Common myeloid progenitor, CD34-positive (primary cell): ENCODE results near the gene SHPK.

Source experiments
- CTCF ChIA-PET: fragments of 350-600 bp; sonication (Branson Sonifier 250); formaldehyde crosslinking; loops from one replicate; lab custom pipeline; 2021; ENCODE audit warnings: antibody characterized with exemption; lab: Charles Lee
- POLR2A ChIA-PET: fragments of 350-600 bp; sonication (Branson Sonifier 250); formaldehyde crosslinking; loops from one replicate; lab custom pipeline; 2021; ENCODE audit warnings: antibody characterized with exemption; lab: Charles Lee
- DNase-seq, 3 donors: peaks; one replicate each; pipeline versions ENCODE4 v3.0.0 to v3.0.0-alpha.2; 2013
- H3K27ac ChIP-seq, 2 experiments: 1 replicate in 1 of 2; 2 replicates in 1 of 2; pipeline ENCODE4 v1.7.0; 2013; ENCODE audit warnings: inconsistent platforms in 2 of 2, low read length in 2 of 2, mild to moderate bottlenecking in 2 of 2, low read depth in 1 of 2, moderate library complexity in 1 of 2; ENCODE audit not compliant: severe bottlenecking in 2 of 2, insufficient read depth in 1 of 2, poor library complexity in 1 of 2
- H3K27me3 ChIP-seq, 5 experiments: replicated peaks in 2 of 5; 1 replicate in 3 of 5; 2 replicates in 2 of 5; pipeline versions ENCODE4 v1.6.1 to v1.7.0; 2013; ENCODE audit warnings: low read length in 4 of 5, mild to moderate bottlenecking in 2 of 5, moderate library complexity in 2 of 5, inconsistent platforms in 1 of 5; ENCODE audit not compliant: insufficient read depth in 5 of 5, control insufficient read depth in 4 of 5
- H3K36me3 ChIP-seq, 4 experiments: 1 replicate in 2 of 4; 2 replicates in 2 of 4; pipeline versions ENCODE4 v1.6.1 to v1.7.0; 2013; ENCODE audit warnings: low read length in 3 of 4, control low read depth in 1 of 4, mild to moderate bottlenecking in 1 of 4; ENCODE audit not compliant: control insufficient read depth in 4 of 4, insufficient read depth in 4 of 4
- H3K4me1 ChIP-seq, 4 experiments: 1 replicate in 3 of 4; 2 replicates in 1 of 4; pipeline versions ENCODE4 v1.6.1 to v1.7.1; 2013; ENCODE audit warnings: low read length in 3 of 4, mild to moderate bottlenecking in 3 of 4, control low read depth in 1 of 4, inconsistent platforms in 1 of 4, moderate library complexity in 1 of 4; ENCODE audit not compliant: control insufficient read depth in 4 of 4, insufficient read depth in 4 of 4; ENCODE audit errors: control extremely low read depth in 1 of 4
- H3K4me3 ChIP-seq, 7 experiments: 1 replicate in 4 of 7; 2 replicates in 3 of 7; pipeline versions ENCODE4 v1.5.1 to v1.7.0; 2013; ENCODE audit warnings: mild to moderate bottlenecking in 7 of 7, low read length in 6 of 7, moderate library complexity in 6 of 7, inconsistent platforms in 2 of 7, low read depth in 2 of 7, control low read depth in 1 of 7; ENCODE audit not compliant: insufficient read depth in 4 of 7, control insufficient read depth in 1 of 7; ENCODE audit errors: extremely low read depth in 1 of 7
- H3K9me3 ChIP-seq, 5 experiments: 1 replicate in 4 of 5; 2 replicates in 1 of 5; pipeline versions ENCODE4 v1.6.1 to v1.7.1; 2013; ENCODE audit warnings: low read length in 4 of 5, mild to moderate bottlenecking in 2 of 5, inconsistent platforms in 1 of 5, low read depth in 1 of 5, moderate library complexity in 1 of 5; ENCODE audit not compliant: control insufficient read depth in 4 of 5, insufficient read depth in 2 of 5; ENCODE audit errors: control extremely low read depth in 1 of 5
- WGBS: methylation state at CpG from one replicate; pipeline ENCODE4 v1.1.5; 2013; ENCODE audit not compliant: insufficient coverage; 5-methylcytosine and 5-hydroxymethylcytosine counted together

SHPK gene

DNA sequence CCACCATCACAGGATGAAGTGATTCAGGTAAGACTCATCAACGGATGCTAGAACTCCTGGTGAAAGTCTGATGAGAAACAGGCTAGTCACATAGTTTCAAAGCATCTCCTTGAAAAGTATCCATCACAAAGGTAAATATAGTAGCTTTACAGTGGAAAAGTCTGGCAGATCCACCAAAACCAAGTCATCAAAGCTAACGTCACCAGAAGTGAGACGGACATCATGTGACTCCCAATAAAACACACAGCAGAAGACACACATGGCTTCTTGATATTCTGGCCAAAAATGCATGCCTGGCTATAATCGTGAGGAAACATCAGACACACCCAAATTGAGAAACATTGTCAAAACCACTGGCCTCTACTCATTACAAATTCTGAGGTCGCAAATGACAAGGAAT lies 60.5 kb downstream of the SHPK start:
- no peak for DNase-seq
- H3K36me3 ChIP-seq, result peaks cover 4 to 26% (median 12%) of the 10 kb centered on the region in 4 experiments
- H3K4me3 ChIP-seq, result no peak overlapping the region
- no peaks in the 10 kb centered on the region for H3K4me1 ChIP-seq
- no peaks in the 10 kb centered on the region for H3K9me3 ChIP-seq
- WGBS, result 100% methylated on average over 2 of the region's 5 CpGs
- POLR2A ChIA-PET, result interaction anchor here (1.0 kb wide), 1 partner anchor 11 kb away, joined by 3 read pairs; no protein-coding TSS in a partner anchor
- H3K27ac ChIP-seq, result no peak overlapping the region
- CTCF ChIA-PET, result no interaction called here
- H3K27me3 ChIP-seq, result no peaks in the 10 kb centered on the region

DNA sequence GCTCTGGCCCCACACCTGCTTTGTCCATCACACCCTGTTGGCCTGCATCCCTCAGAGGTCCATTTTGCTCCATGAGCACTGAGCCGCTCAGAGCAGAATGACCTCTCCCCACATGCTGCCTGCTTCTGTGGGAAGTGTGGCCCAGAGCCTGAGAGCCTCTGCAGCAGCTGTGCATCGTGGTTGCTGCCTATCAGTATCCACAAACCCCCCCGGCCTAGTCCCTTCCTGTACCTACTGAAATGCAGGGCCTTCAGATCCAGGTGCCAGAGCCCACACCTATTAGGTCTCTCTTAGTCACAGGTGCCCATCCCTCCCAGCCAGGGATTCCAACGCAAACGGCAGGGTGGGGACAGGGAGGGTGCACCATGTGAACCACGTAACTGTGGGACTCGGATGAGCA lies 61.8 kb downstream of the SHPK start:
- Histone ChIP-seq H3K4me1 (no peaks in the 10 kb centered on the region), H3K27ac (no peak overlapping the region), H3K27me3 (no peaks in the 10 kb centered on the region), H3K36me3 (peaks cover 4 to 20% (median 10%) of the 10 kb centered on the region in 4 experiments), H3K9me3 (no peaks in the 10 kb centered on the region), H3K4me3 (no peak overlapping the region)
- WGBS, result 96% methylated on average over 6 of the region's 7 CpGs
- ChIA-PET POLR2A (no interaction called here), CTCF (no interaction called here)
- no peak for DNase-seq

DNA sequence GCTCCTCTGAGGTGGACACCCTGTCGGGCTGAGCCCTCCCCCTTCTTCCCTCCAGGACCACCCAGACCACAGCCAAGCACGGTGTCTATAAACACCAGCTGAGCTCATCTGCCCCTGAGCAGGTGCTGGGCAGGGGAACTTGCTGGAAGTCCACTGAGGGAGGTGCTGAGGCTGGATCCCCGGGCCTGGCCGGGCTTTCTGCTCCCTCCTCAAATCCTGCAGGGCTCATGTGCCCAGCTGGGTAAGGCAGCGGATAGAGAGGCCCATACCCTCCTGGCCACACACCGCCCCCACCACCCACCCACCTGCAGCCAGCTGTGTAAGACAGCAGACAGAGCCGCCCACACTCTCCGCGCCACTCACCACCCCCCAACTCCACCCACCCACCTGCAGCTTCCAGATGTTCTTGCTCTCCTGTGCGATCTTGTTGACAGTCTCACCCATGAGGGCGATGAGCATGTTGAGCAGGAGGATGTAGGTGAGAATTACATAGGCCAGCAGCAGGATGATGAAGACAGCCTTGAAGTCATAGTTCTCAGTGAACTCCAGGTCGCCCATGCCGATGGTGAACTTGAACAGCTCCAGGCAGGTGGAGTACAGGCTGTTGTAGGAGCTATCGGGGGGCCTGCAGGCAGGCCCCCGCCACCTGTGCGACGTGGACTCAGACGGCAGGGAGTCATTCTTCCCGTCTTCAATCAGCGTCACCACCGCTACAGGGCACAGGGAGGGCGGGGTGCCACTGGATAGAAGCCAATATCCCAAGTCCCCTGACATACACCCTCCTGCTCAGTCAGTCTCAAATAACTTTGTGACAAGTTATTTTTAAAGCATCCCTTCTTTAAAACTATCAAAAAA lies 62.6 kb downstream of the SHPK start:
- Histone ChIP-seq H3K27me3 (no peaks in the 10 kb centered on the region), H3K27ac (no peak overlapping the region), H3K4me1 (no peaks in the 10 kb centered on the region), H3K4me3 (no peak overlapping the region), H3K36me3 (peaks cover 2 to 20% (median 10%) of the 10 kb centered on the region in 4 experiments), H3K9me3 (no peaks in the 10 kb centered on the region)
- DNase-seq, result no peak
- CTCF ChIA-PET, result no interaction called here
- 95% methylated on average over 15 of the region's 22 CpGs for WGBS
- POLR2A ChIA-PET, result no interaction called here

DNA sequence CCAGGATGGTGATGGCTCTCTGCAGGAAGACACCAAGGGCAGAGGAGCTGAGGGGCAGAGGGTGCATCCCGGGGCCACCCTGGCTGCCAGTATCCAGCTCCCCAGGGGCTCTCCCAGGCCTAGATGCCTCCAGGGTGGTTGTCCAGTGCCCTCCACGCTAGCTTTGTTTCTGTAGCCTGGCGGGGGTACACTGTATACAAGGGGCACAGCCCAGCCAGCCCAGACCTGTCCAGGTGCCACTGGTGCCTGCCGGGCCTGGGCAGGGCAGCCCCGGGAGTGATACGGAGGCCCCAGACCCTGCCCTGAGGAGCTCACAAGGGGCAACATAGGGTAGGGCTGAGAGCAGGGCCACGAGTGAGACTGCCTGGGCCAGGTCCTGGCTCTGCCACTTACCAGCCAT lies 63.8 kb downstream of the SHPK start:
- no peaks in the 10 kb centered on the region for H3K27me3 ChIP-seq
- no peak overlapping the region for H3K27ac ChIP-seq
- peaks cover 2 to 20% (median 10%) of the 10 kb centered on the region in 4 experiments for H3K36me3 ChIP-seq
- 98% methylated on average over 7 of the region's 7 CpGs for WGBS
- ChIA-PET POLR2A (no interaction called here), CTCF (no interaction called here)
- DNase-seq, result no peak
- H3K9me3 ChIP-seq, result no peaks in the 10 kb centered on the region
- H3K4me3 ChIP-seq, result no peak overlapping the region
- no peaks in the 10 kb centered on the region for H3K4me1 ChIP-seq

DNA sequence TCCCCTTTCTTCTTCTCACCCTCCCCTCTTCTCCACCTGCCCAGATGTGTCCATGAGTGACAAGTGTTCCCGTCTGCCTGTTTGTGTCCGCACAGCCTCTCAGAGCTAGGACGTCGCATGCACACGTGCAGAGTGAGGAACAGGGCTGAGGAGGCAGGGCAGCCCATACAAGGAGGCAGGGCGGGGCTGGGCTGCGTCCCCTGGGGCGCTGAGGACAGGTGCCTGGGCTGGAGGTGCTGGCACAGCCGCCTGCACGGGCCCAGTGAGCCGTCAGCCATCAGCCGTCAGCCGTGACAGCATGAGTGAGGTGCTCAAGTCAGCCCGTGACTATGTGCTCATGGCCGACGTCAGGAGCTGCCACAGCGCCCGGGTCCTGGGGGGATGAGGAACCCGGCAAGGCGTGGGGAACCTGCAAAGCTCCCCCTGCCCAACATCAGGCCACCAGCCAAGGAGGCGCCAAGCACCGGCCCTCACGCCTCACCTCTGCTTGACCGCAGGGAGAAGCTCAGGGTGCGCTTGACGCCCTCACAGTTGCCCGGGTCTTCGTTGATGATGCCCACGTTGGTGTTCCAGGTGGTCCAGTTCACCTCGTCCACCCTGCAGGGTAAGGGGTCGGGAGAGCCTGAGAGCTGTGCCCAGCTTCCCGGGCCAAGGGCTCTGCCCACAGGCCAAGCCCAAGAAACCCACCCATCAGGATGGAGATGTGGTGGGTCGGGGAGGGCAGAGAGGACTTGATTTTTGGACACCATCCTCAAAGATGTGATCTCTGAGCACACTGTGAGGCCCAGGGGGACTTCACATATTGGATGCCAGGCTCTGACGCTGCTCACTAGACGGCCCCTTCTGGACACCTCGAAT lies 64.8 kb downstream of the SHPK start:
- ChIA-PET POLR2A (no interaction called here), CTCF (no interaction called here)
- DNase-seq, result no peak
- Histone ChIP-seq H3K27ac (no peak overlapping the region), H3K4me3 (no peak overlapping the region), H3K4me1 (no peaks in the 10 kb centered on the region), H3K27me3 (no peaks in the 10 kb centered on the region), H3K36me3 (peaks cover 2 to 23% (median 14%) of the 10 kb centered on the region in 4 experiments), H3K9me3 (no peaks in the 10 kb centered on the region)
- 96% methylated on average over 29 of the region's 36 CpGs for WGBS

DNA sequence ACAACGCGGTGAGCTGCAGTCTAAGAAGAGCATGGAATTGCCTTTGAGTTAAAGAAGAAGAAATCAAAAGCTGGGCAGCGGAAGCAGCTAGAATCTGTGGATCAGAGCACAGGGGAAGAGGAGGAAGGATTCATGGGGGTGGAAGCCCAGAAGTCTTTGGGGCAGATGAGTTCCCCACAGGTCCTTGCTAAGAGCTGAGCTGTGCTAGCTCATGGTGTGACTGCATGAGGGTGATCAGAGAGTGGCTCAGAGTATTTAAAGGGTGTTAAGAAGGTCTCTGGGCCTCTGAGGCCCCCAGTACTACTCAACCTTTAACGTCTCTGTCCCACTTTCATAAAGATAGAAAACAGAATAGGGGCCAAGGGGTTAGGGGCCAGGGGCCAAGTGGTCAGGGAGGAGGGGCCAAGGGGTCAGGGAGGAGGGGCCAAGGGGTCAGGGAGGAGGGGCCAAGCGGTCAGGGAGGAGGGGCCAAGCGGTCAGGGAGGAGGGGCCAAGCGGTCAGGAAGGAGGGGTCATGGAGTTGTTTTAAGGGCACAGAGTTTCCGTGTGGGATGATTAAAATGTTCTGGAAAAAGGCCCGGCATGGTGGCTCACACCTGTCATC lies 66.4 kb downstream of the SHPK start:
- H3K36me3 ChIP-seq, result peaks cover 4 to 25% (median 17%) of the 10 kb centered on the region in 4 experiments
- ChIA-PET CTCF (no interaction called here), POLR2A (no interaction called here)
- WGBS, result 96% methylated on average over 5 of the region's 9 CpGs
- no peaks in the 10 kb centered on the region for H3K9me3 ChIP-seq
- DNase-seq, result no peak
- H3K4me3 ChIP-seq, result no peak overlapping the region
- no peaks in the 10 kb centered on the region for H3K27me3 ChIP-seq
- H3K4me1 ChIP-seq, result no peaks in the 10 kb centered on the region
- H3K27ac ChIP-seq, result no peak overlapping the region
